Mucosa of rectum (tissue), 2 donors: Measurements from ENCODE around the gene TOM1L2.

Source experiments
- H3K27ac ChIP-seq, 2 donors: one replicate each; pipeline ENCODE4 v1.7.0; 2013; ENCODE audit warnings: inconsistent platforms in 2 of 2, low read depth in 2 of 2, low read length in 2 of 2
- H3K27me3 ChIP-seq, 2 donors: one replicate each; pipeline ENCODE4 v1.7.0; 2013; ENCODE audit warnings: low read length in 2 of 2; ENCODE audit not compliant: control insufficient read depth in 2 of 2, insufficient read depth in 2 of 2
- H3K36me3 ChIP-seq, 2 donors: one replicate each; pipeline ENCODE4 v1.7.0; 2013; ENCODE audit warnings: low read length in 2 of 2; ENCODE audit not compliant: control insufficient read depth in 2 of 2, insufficient read depth in 2 of 2
- H3K4me1 ChIP-seq, 2 donors: one replicate each; pipeline ENCODE4 v1.7.0; 2013; ENCODE audit warnings: low read length in 2 of 2, mild to moderate bottlenecking in 1 of 2; ENCODE audit not compliant: control insufficient read depth in 2 of 2, insufficient read depth in 2 of 2
- H3K4me3 ChIP-seq, 2 donors: one replicate each; pipeline ENCODE4 v1.7.0; 2013; ENCODE audit warnings: low read length in 2 of 2
- H3K9ac ChIP-seq, 2 donors: one replicate each; pipeline ENCODE4 v1.7.0; 2013; ENCODE audit warnings: low read length in 2 of 2, low read depth in 1 of 2, mild to moderate bottlenecking in 1 of 2
- H3K9me3 ChIP-seq, 2 donors: one replicate each; pipeline ENCODE4 v1.7.0; 2013; ENCODE audit warnings: low read length in 2 of 2; ENCODE audit not compliant: control insufficient read depth in 2 of 2
- donor health status: healthy.
- donor health status: Normal muscosa, but diverticular disease.

The TOM1L2 gene

GRCh38 chr17:17806035-17806434 is 166.2 kb downstream of the TOM1L2 start:
- H3K4me1 ChIP-seq, result peaks cover 0 to 3% of the 10 kb centered on the region in 2 donors
- H3K36me3 ChIP-seq, result peaks cover 5 to 23% of the 10 kb centered on the region in 2 donors
- H3K27me3 ChIP-seq, result no peaks in the 10 kb centered on the region
- no peak overlapping the region for H3K9ac ChIP-seq
- H3K27ac ChIP-seq, result no peak overlapping the region
- no peaks in the 10 kb centered on the region for H3K9me3 ChIP-seq
- H3K4me3 ChIP-seq, result no peak overlapping the region

- H3K9me3 ChIP-seq, result no peaks in the 10 kb centered on the region
- no peak overlapping the region for H3K9ac ChIP-seq
- H3K4me3 ChIP-seq, result no peak overlapping the region
- H3K27me3 ChIP-seq, result no peaks in the 10 kb centered on the region
- H3K4me1 ChIP-seq, result no peaks in the 10 kb centered on the region
- H3K27ac ChIP-seq, result no peak overlapping the region
- peaks cover 5 to 18% of the 10 kb centered on the region in 2 donors for H3K36me3 ChIP-seq
These were observed 166.6 kb downstream of the TOM1L2 start for GRCh38 chr17:17805575-17805974.

DNA sequence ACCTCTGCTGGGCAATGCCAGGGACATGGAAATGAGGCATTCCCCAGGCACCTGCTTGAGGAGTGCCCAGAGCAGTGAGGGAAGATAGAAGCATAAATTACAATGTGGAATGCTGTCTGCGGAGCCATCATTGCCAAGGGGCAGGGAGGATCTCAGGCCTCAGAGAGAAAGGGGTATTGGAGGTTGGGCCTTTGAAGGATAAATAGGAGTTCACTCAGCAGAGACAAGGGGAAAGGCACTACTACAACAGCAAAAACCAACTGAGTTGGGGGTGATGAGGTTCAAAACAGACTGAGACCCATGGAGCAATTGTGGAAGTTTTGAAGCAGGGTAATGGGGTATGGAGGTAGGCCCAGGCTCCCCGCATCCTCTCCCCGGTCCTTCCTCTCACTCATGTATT is 168.2 kb downstream of the TOM1L2 start:
- Histone ChIP-seq H3K9ac (no peak overlapping the region), H3K4me1 (no peaks in the 10 kb centered on the region), H3K4me3 (no peak overlapping the region), H3K27ac (no peak overlapping the region), H3K27me3 (no peaks in the 10 kb centered on the region), H3K36me3 (peaks cover 5 to 16% of the 10 kb centered on the region in 2 donors), H3K9me3 (no peaks in the 10 kb centered on the region)

- peaks cover 11 to 20% of the 10 kb centered on the region in 2 donors for H3K36me3 ChIP-seq
- no peak overlapping the region for H3K4me3 ChIP-seq
- H3K4me1 ChIP-seq, result no peaks in the 10 kb centered on the region
- H3K27ac ChIP-seq, result no peak overlapping the region
- H3K9ac ChIP-seq, result no peak overlapping the region
- no peaks in the 10 kb centered on the region for H3K9me3 ChIP-seq
- no peaks in the 10 kb centered on the region for H3K27me3 ChIP-seq
These were observed 170.3 kb downstream of the TOM1L2 start for GRCh38 chr17:17801800-17802481.

DNA sequence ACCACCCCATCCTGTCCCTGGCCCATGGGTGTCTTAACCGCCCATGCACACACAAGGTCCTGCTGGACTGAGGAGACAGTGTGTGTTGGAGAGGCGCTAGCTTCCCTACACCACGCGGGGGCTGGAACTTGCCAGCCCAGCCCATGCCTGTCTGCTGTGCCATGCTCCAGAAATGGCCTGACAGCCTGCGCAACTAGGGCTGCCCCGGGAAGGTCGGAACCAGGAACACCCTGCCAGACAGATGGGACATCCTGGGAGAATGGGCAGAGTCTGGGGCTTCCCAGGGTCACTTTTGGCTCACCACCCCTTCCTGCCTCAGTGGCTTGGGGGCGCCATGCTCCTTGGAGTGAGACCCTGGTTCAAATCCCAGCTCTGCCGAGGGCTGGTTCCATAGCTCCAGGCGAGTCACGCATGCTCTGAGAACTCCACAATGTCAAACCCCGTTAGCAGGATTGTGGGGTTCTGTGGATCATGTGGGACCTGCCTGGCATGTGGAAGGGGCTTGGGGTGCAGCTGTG is 171.6 kb downstream of the TOM1L2 start:
- Histone ChIP-seq H3K27me3 (no peaks in the 10 kb centered on the region), H3K9ac (no peak overlapping the region), H3K9me3 (no peaks in the 10 kb centered on the region), H3K4me3 (no peak overlapping the region), H3K4me1 (no peaks in the 10 kb centered on the region), H3K27ac (no peak overlapping the region), H3K36me3 (peaks cover 12 to 14% of the 10 kb centered on the region in 2 donors)

- Histone ChIP-seq H3K9ac (no peak overlapping the region), H3K27ac (no peak overlapping the region), H3K27me3 (no peaks in the 10 kb centered on the region), H3K9me3 (no peaks in the 10 kb centered on the region), H3K4me3 (no peak overlapping the region), H3K36me3 (peaks cover 17 to 26% of the 10 kb centered on the region in 2 donors), H3K4me1 (no peaks in the 10 kb centered on the region)
These were observed 173.5 kb downstream of the TOM1L2 start for GRCh38 chr17:17798573-17799255.

DNA sequence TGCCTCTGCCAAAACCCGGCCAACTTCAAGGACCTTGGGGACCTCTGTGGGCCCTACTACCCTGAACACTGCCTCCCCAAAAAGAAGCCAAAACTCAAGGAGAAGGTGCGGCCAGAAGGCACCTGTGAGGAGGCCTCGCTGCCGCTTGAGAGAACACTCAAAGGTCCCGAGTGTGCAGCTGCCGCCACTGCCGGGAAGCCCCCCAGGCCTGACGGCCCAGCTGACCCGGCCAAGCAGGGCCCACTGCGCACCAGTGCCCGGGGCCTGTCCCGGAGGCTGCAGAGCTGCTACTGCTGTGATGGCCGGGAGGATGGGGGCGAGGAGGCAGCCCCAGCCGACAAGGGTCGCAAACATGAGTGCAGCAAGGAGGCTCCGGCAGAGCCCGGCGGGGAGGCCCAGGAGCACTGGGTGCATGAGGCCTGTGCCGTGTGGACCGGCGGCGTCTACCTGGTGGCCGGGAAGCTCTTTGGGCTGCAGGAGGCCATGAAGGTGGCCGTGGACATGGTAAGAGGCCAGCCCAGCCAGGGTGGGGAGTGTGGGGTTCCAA is 174.1 kb downstream of the TOM1L2 start:
- Histone ChIP-seq H3K9ac (no peak overlapping the region), H3K27me3 (no peaks in the 10 kb centered on the region), H3K4me3 (no peak overlapping the region), H3K4me1 (peaks cover 0 to 1% of the 10 kb centered on the region in 2 donors), H3K27ac (no peak overlapping the region), H3K36me3 (peaks cover 14 to 23% of the 10 kb centered on the region in 2 donors), H3K9me3 (no peaks in the 10 kb centered on the region)

DNA sequence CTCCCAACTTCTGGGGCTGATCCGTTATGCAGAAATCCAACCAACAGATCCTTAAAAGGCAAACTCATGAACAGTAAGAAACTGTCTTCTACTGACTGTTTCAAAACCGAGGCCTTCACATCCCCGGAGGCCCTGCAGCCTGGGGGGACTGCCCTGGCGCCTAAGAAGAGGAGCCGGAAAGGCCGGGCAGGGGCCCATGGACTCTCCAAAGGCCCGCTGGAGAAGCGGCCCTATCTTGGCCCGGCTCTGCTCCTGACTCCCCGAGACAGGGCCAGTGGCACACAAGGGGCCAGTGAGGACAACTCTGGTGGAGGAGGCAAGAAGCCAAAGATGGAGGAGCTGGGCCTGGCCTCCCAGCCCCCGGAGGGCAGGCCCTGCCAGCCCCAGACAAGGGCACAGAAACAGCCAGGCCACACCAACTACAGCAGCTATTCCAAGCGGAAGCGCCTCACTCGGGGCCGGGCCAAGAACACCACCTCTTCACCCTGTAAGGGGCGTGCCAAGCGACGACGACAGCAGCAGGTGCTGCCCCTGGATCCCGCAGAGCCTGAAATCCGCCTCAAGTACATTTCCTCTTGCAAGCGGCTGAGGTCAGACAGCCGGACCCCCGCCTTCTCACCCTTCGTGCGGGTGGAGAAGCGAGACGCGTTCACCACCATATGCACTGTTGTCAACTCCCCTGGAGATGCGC is 174.9 kb downstream of the TOM1L2 start:
- Histone ChIP-seq H3K4me3 (no peak overlapping the region), H3K27ac (no peak overlapping the region), H3K36me3 (peaks cover 14 to 23% of the 10 kb centered on the region in 2 donors), H3K9ac (no peak overlapping the region), H3K9me3 (no peaks in the 10 kb centered on the region), H3K4me1 (peaks cover under 1 to 5% of the 10 kb centered on the region in 2 donors), H3K27me3 (no peaks in the 10 kb centered on the region)

DNA sequence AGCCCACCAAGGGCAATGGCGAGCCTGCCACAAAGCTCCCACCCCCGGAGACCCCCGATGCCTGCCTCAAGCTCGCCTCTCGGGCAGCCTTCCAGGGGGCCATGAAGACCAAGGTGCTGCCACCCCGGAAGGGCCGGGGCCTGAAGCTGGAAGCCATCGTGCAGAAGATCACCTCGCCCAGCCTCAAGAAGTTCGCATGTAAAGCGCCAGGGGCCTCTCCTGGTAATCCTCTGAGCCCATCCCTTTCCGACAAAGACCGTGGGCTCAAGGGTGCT is 175.5 kb downstream of the TOM1L2 start:
- Histone ChIP-seq H3K27me3 (no peaks in the 10 kb centered on the region), H3K4me1 (peaks cover 6 to 9% of the 10 kb centered on the region in 2 donors), H3K9me3 (no peaks in the 10 kb centered on the region), H3K9ac (no peak overlapping the region), H3K36me3 (peaks cover 14 to 23% of the 10 kb centered on the region in 2 donors), H3K4me3 (no peak overlapping the region), H3K27ac (no peak overlapping the region)
